KMS-11 (cell line): ENCODE data around the gene IFI27L1.

Source experiments
- H2AFZ ChIP-seq: fragments of 200-600 bp; sonication (generic); 2 replicates; pipeline ENCODE4 v1.6.1; 2016; ENCODE audit warnings: antibody characterized with exemption, mixed run types, low read depth
- H3K27ac ChIP-seq: fragments of 200-600 bp; sonication (generic); 2 replicates; pipeline ENCODE4 v1.6.1; 2016; ENCODE audit warnings: mild to moderate bottlenecking, mixed run types
- H3K27me3 ChIP-seq: fragments of 200-600 bp; sonication (generic); 2 replicates; pipeline ENCODE4 v1.6.1; 2017; ENCODE audit warnings: mild to moderate bottlenecking, low read depth, mixed run types, moderate library complexity; ENCODE audit not compliant: insufficient read depth
- H3K36me3 ChIP-seq: fragments of 200-600 bp; sonication (generic); 2 replicates; pipeline ENCODE4 v1.6.1; 2017; ENCODE audit warnings: mild to moderate bottlenecking, mixed run types; ENCODE audit not compliant: insufficient read depth
- H3K4me1 ChIP-seq: fragments of 200-600 bp; sonication (generic); 2 replicates; pipeline ENCODE4 v1.6.1; 2016; ENCODE audit warnings: mild to moderate bottlenecking, low read depth, mixed run types; ENCODE audit not compliant: poor library complexity, severe bottlenecking
- H3K4me2 ChIP-seq: fragments of 200-600 bp; sonication (generic); 2 replicates; pipeline ENCODE4 v1.7.0; 2016; ENCODE audit warnings: mild to moderate bottlenecking, mixed run types
- H3K4me3 ChIP-seq: fragments of 200-600 bp; sonication (generic); IDR thresholded peaks from 2 replicates; pipeline ENCODE4 v1.6.1; 2017; ENCODE audit warnings: low read depth, low read length, mixed read lengths; ENCODE audit not compliant: insufficient read depth
- H3K79me2 ChIP-seq: fragments of 200-600 bp; sonication (generic); 2 replicates; pipeline ENCODE4 v1.6.1; 2016; ENCODE audit warnings: low read depth, mixed run types; ENCODE audit not compliant: insufficient read depth
- H3K9ac ChIP-seq: fragments of 200-600 bp; sonication (generic); 2 replicates; pipeline ENCODE4 v1.6.1; 2016; ENCODE audit warnings: mild to moderate bottlenecking, mixed run types
- H4K20me1 ChIP-seq: fragments of 200-600 bp; sonication (generic); 2 replicates; pipeline ENCODE4 v1.6.1; 2016; ENCODE audit warnings: mild to moderate bottlenecking, mixed run types; ENCODE audit not compliant: insufficient read depth
- TF ChIP-seq, protein P1 (sequence below): fragments of 200-600 bp; sonication (generic); conservative IDR thresholded peaks from 2 replicates; pipeline ENCODE4 v1.6.1; 2017; ENCODE audit warnings: low read depth, mild to moderate bottlenecking, antibody characterized with exemption, low read length, moderate library complexity, mixed read lengths

IFI27L1 gene

DNA sequence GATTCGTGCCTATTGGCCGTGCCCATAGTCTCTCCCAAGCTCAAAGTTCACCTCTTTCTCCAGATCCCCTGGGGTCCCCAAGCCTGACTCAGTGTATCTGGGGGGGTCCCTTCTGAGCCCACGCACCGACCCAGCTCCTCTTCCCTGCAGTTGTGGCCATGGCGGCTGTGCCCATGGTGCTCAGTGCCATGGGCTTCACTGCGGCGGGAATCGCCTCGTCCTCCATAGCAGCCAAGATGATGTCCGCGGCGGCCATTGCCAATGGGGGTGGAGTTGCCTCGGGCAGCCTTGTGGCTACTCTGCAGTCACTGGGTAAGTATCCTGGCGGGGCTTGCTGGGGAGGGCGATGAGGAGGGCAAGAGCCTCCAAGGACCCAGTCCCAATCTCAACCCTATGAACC is 34.5 kb downstream of the IFI27L1 start:
- Histone ChIP-seq H3K27ac (no peak overlapping the region), H3K9ac (no peak overlapping the region), H3K27me3 (no peaks in the 10 kb centered on the region), H3K4me3 (no peak overlapping the region), H3K4me2 (no peak overlapping the region), H3K36me3 (no peaks in the 10 kb centered on the region), H2AFZ (no peak overlapping the region), H3K4me1 (no peaks in the 10 kb centered on the region), H3K79me2 (no peaks in the 10 kb centered on the region), H4K20me1 (no peaks in the 10 kb centered on the region)
- TF ChIP-seq, protein P1, sequence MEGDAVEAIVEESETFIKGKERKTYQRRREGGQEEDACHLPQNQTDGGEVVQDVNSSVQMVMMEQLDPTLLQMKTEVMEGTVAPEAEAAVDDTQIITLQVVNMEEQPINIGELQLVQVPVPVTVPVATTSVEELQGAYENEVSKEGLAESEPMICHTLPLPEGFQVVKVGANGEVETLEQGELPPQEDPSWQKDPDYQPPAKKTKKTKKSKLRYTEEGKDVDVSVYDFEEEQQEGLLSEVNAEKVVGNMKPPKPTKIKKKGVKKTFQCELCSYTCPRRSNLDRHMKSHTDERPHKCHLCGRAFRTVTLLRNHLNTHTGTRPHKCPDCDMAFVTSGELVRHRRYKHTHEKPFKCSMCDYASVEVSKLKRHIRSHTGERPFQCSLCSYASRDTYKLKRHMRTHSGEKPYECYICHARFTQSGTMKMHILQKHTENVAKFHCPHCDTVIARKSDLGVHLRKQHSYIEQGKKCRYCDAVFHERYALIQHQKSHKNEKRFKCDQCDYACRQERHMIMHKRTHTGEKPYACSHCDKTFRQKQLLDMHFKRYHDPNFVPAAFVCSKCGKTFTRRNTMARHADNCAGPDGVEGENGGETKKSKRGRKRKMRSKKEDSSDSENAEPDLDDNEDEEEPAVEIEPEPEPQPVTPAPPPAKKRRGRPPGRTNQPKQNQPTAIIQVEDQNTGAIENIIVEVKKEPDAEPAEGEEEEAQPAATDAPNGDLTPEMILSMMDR: no peak

DNA sequence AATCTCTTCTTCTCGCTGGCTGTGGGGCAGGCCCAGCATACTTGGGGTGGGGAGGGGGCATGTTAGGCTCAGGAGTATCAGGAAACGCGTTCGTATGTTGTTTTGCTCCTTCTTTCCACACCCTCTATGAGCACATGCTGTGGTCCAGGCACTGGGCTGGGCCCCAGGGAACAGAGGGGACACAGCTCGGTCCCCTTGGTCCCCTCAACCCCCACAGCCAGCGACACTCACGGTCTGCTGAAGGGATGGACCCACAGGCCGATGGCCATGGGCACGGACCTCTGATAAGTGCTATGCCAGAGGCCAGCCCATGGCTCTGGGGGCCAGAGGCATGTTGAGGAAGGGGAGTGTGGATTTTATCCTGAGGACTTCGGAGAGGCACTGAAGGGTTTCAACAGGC is 35.6 kb downstream of the IFI27L1 start:
- H3K4me2 ChIP-seq: no peak overlapping the region
- H3K36me3 ChIP-seq: no peaks in the 10 kb centered on the region
- no peaks in the 10 kb centered on the region for H4K20me1 ChIP-seq
- H3K79me2 ChIP-seq: no peaks in the 10 kb centered on the region
- no peaks in the 10 kb centered on the region for H3K27me3 ChIP-seq
- TF ChIP-seq, protein P1: no peak
- no peaks in the 10 kb centered on the region for H3K4me1 ChIP-seq
- no peak overlapping the region for H2AFZ ChIP-seq
- H3K9ac ChIP-seq: no peak overlapping the region
- no peak overlapping the region for H3K27ac ChIP-seq
- H3K4me3 ChIP-seq: no peak overlapping the region

DNA sequence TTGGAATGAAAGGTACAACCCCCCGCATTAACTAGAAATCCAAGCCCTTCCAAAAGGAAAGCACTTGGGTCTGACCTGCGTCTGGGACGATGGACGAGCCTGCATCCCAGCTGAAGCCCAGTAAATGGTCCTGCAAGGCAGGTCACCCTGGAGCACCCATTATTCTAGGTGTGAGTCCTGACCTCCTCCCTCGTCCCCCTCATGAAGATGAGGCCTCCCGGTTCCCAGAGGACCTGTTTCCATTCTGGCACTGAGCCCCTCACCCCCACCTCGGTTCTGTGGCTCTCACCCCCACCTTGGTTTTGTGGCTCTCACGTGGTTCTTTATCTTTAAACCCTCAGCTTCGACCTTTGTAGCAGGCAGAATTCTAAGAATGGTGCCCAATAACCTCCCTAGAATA is 36.7 kb downstream of the IFI27L1 start:
- no peak overlapping the region for H3K9ac ChIP-seq
- no peak overlapping the region for H3K4me2 ChIP-seq
- H2AFZ ChIP-seq: no peak overlapping the region
- no peaks in the 10 kb centered on the region for H3K36me3 ChIP-seq
- TF ChIP-seq, protein P1: no peak
- no peaks in the 10 kb centered on the region for H3K4me1 ChIP-seq
- H3K79me2 ChIP-seq: no peaks in the 10 kb centered on the region
- H3K4me3 ChIP-seq: no peak overlapping the region
- no peak overlapping the region for H3K27ac ChIP-seq
- no peaks in the 10 kb centered on the region for H3K27me3 ChIP-seq
- H4K20me1 ChIP-seq: no peaks in the 10 kb centered on the region

DNA sequence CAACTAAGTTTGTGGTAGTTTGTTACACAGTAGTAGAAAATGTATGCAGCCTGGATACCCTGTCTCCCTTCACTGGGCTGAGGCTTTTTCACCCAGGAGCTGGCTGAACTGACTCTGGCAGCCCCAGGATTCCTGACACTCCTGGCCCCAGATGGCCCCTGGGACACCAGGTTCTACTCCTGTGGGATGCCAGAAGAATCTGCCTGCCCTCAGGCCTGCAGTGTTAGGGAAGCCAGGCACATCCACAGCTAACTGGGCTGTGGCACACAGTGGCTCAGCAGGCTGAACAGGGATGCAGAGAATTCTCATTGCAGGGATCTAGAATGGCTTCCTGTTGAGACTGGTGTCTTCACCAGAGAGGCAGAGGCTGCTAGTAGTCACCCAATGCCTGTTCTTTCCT is 38.0 kb downstream of the IFI27L1 start:
- H3K9ac ChIP-seq: no peak overlapping the region
- H3K79me2 ChIP-seq: no peaks in the 10 kb centered on the region
- no peak overlapping the region for H2AFZ ChIP-seq
- H4K20me1 ChIP-seq: no peaks in the 10 kb centered on the region
- no peak overlapping the region for H3K27ac ChIP-seq
- no peaks in the 10 kb centered on the region for H3K4me1 ChIP-seq
- H3K36me3 ChIP-seq: no peaks in the 10 kb centered on the region
- TF ChIP-seq, protein P1: no peak
- H3K27me3 ChIP-seq: no peaks in the 10 kb centered on the region
- no peak overlapping the region for H3K4me2 ChIP-seq
- H3K4me3 ChIP-seq: no peak overlapping the region
